Ascending aorta (tissue), 2 donors: ENCODE results near the gene HAUS7. TPM values are rescaled to one million over a fixed set of nuclear protein-coding genes. Genes with fewer than 3 reads are reported as not detected.

Experiments
- DNase-seq, 2 donors: peaks; one replicate each; pipeline ENCODE4 v3.0.0-alpha.2; 2019; ENCODE audit warnings: low spot score in 2 of 2
- H3K27ac ChIP-seq, 2 donors: fragments of 200-600 bp; sonication (generic); one replicate each; pipeline ENCODE4 v1.5.1; 2016 to 2017; ENCODE audit warnings: mild to moderate bottlenecking in 1 of 2
- H3K27me3 ChIP-seq: fragments of 200-600 bp; sonication (generic); one replicate; pipeline ENCODE4 v1.5.1; 2017
- H3K36me3 ChIP-seq, 2 donors: fragments of 200-600 bp; sonication (generic); one replicate each; pipeline ENCODE4 v1.5.1; 2016
- H3K4me1 ChIP-seq, 2 donors: fragments of 200-600 bp; sonication (generic); one replicate each; pipeline ENCODE4 v1.5.1; 2016 to 2017; ENCODE audit warnings: mild to moderate bottlenecking in 1 of 2
- H3K4me3 ChIP-seq, 2 donors: fragments of 200-600 bp; sonication (generic); one replicate each; pipeline ENCODE4 v1.5.1; 2016 to 2017; ENCODE audit warnings: mild to moderate bottlenecking in 1 of 2
- H3K9me3 ChIP-seq, 2 donors: fragments of 200-600 bp; sonication (generic); one replicate each; pipeline ENCODE4 v1.5.1; 2016
- intact Hi-C: fragments of 100-400 bp; cut with DNase I; formaldehyde crosslinking; loops from one replicate; pipeline ENCODE4 v1.15.1; 2023
- total RNA-seq: library from RNA; depleted of rRNA; stranded (reverse); fragments of >200 nt; gene quantifications from one replicate; pipeline ENCODE4 v1.1.0, GENCODE V29; 2016
- TF ChIP-seq, protein P1 (sequence below), 3 experiments: fragments of 200-600 bp in 2 of 3; fragments of 450-650 bp in 1 of 3; sonication (generic) in 2 of 3; IDR thresholded peaks; one replicate each; pipeline ENCODE4 v1.5.1; 2016 to 2019; ENCODE audit warnings: antibody characterized with exemption in 3 of 3, mild to moderate bottlenecking in 1 of 3, moderate library complexity in 1 of 3

The HAUS7 gene
- total RNA-seq, 1 donor from 2014 or later, result 22.5 TPM

DNA sequence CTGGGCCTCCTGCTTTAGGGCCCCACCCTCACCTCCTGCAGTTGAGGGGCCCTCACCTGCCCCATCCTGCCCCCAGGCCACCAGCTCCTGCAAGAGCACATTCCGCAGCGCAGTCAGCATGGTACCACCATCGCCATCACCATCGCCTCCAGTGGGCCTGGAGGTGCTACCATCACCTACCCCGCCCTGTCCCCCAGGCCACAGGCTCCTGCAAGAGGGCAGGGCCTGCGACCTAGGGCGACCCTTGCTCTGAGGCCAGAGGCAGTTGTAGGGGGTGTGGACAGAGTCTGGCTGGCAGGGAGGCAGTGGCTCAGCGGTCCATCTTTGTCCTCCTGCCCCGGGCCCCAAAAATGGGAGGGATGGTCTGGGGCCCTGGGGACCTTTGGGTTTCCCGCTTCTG, 3.9 kb upstream of the HAUS7 start:
- Histone ChIP-seq H3K27me3 (no peaks in the 10 kb centered on the region), H3K27ac (peak overlapping the region; percentile 74 to 80), H3K9me3 (no peaks in the 10 kb centered on the region), H3K4me3 (peak overlapping the region in 1 of 2 donors; percentile 16), H3K4me1 (peaks cover 4 to 39% of the 10 kb centered on the region in 2 donors), H3K36me3 (no peaks in the 10 kb centered on the region)
- DNase-seq, result no peak
- TF ChIP-seq, protein P1, sequence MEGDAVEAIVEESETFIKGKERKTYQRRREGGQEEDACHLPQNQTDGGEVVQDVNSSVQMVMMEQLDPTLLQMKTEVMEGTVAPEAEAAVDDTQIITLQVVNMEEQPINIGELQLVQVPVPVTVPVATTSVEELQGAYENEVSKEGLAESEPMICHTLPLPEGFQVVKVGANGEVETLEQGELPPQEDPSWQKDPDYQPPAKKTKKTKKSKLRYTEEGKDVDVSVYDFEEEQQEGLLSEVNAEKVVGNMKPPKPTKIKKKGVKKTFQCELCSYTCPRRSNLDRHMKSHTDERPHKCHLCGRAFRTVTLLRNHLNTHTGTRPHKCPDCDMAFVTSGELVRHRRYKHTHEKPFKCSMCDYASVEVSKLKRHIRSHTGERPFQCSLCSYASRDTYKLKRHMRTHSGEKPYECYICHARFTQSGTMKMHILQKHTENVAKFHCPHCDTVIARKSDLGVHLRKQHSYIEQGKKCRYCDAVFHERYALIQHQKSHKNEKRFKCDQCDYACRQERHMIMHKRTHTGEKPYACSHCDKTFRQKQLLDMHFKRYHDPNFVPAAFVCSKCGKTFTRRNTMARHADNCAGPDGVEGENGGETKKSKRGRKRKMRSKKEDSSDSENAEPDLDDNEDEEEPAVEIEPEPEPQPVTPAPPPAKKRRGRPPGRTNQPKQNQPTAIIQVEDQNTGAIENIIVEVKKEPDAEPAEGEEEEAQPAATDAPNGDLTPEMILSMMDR (IDR thresholded peaks at IDR 0.05), result no peak
- intact Hi-C loops, result loop anchor here (5.0 to 10.0 kb wide), 2 partner anchors 123 to 901 kb away; partner anchors contain the start of genes CCNQ, EMD and FLNA

GRCh38 chrX:153473126-153473525, 2.8 kb upstream of the HAUS7 start:
- Histone ChIP-seq H3K36me3 (no peaks in the 10 kb centered on the region), H3K27ac (peak overlapping the region; percentile 74 to 80), H3K4me3 (no peak overlapping the region), H3K27me3 (no peaks in the 10 kb centered on the region), H3K4me1 (peaks cover 4 to 38% of the 10 kb centered on the region in 2 donors), H3K9me3 (no peaks in the 10 kb centered on the region)
- TF ChIP-seq, protein P1 (IDR thresholded peaks at IDR 0.05), result no peak
- DNase-seq, result no peak
- intact Hi-C loops, result loop anchor here (5.0 to 10.0 kb wide), 2 partner anchors 124 to 902 kb away; partner anchors contain the start of genes CCNQ, EMD and FLNA

- Histone ChIP-seq H3K4me3 (no peak overlapping the region), H3K36me3 (no peaks in the 10 kb centered on the region), H3K27ac (peak overlapping the region; percentile 74 to 80), H3K9me3 (no peaks in the 10 kb centered on the region), H3K4me1 (peaks cover 4 to 29% of the 10 kb centered on the region in 2 donors), H3K27me3 (no peaks in the 10 kb centered on the region)
- TF ChIP-seq, protein P1 (IDR thresholded peaks at IDR 0.05), result no peak
- no peak for DNase-seq
- intact Hi-C loops, result loop anchor here (1.0 to 10.0 kb wide), 4 partner anchors 24 to 903 kb away; partner anchors contain the start of genes CCNQ, EMD and FLNA
Measured at GRCh38 chrX:153471663-153472280, 1.4 kb upstream of the HAUS7 start.

- TF ChIP-seq, protein P1 (IDR thresholded peaks at IDR 0.05), result peak in 1 of 3 experiments; percentile 11
- DNase-seq, result no peak
- H3K27me3 ChIP-seq, result no peaks in the 10 kb centered on the region
- H3K36me3 ChIP-seq, result peaks cover 0 to 1% of the 10 kb centered on the region in 2 donors
- no peaks in the 10 kb centered on the region for H3K9me3 ChIP-seq
- intact Hi-C loops, result loop anchor here (5.0 to 10.0 kb wide), 3 partner anchors 127 to 905 kb away; partner anchors contain the start of genes CCNQ, EMD, FLNA and ZNF275
- H3K4me3 ChIP-seq, result peak overlapping the region; percentile 55 to 69
- H3K27ac ChIP-seq, result peak overlapping the region; percentile 55 to 57
- H3K4me1 ChIP-seq, result peaks cover 0 to 15% of the 10 kb centered on the region in 2 donors
Measured at GRCh38 chrX:153469811-153470410, 465 bp downstream of the HAUS7 start.

DNA sequence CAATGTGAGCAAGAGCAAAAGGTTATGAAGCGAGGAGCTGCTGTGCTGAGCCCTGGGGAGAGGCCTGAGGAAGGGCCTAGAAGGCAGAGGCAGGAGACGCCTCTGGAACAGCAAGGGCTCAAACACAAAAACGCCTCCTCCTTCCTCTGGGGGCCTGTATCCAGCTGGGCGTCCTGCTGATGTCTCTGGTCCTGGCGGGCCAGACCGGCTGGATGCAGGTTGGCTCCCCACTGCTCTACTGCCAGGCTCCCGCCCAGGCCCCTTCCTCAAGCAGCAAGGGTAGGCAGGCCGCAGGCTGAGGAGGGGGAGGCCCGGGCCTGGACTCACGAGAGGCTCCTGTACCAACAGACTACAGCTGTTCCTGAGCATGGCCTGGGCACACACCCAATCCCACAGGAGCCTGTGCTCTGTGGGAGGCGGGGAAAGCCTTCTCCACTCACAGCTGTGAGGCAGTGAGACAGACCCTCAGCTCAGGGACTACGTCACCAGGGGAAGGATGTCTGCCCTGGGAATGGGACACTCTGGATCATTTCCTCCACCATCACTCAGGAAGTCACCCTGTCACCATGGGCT, 2.3 kb downstream of the HAUS7 start:
- Histone ChIP-seq H3K4me3 (no peak overlapping the region), H3K4me1 (peaks cover 0 to 11% of the 10 kb centered on the region in 2 donors), H3K27ac (no peak overlapping the region), H3K9me3 (no peaks in the 10 kb centered on the region), H3K36me3 (peaks cover 0 to 6% of the 10 kb centered on the region in 2 donors), H3K27me3 (no peaks in the 10 kb centered on the region)
- intact Hi-C loops, result loop anchor here (10.0 kb wide), 1 partner anchor 133 kb away; the partner anchor contains the start of gene ZNF275
- no peak for DNase-seq
- TF ChIP-seq, protein P1 (IDR thresholded peaks at IDR 0.05), result no peak
